ENCODE measurements around the gene TBC1D10A.

DNA sequence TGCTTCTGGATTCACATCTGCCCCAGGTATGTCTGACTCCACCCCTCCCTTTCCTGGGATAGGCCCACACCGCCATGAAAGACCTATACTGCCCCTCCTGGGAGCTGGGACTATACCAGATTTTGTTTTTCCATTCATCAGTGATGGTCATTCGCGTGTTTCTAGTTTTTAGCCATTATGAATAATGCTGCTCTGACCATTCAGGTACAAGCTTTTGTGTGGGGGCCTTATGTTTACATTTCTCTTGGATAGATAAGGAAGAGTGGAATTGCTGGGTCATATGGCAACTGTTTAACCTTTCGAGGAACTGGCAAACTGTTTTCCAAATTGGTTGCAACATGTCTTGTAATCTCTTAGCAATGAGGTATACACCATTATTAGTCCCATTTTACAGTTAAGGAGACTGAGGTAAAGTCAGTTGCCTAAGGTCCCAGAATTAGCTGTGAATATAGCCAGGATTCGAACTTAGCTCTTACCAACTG, 1.2 kb upstream of the TBC1D10A start:
- TF ChIP-seq, protein P1, sequence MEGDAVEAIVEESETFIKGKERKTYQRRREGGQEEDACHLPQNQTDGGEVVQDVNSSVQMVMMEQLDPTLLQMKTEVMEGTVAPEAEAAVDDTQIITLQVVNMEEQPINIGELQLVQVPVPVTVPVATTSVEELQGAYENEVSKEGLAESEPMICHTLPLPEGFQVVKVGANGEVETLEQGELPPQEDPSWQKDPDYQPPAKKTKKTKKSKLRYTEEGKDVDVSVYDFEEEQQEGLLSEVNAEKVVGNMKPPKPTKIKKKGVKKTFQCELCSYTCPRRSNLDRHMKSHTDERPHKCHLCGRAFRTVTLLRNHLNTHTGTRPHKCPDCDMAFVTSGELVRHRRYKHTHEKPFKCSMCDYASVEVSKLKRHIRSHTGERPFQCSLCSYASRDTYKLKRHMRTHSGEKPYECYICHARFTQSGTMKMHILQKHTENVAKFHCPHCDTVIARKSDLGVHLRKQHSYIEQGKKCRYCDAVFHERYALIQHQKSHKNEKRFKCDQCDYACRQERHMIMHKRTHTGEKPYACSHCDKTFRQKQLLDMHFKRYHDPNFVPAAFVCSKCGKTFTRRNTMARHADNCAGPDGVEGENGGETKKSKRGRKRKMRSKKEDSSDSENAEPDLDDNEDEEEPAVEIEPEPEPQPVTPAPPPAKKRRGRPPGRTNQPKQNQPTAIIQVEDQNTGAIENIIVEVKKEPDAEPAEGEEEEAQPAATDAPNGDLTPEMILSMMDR (IDR thresholded peaks at IDR 0.05) = no peak
- TF ChIP-seq POLR2A (IDR thresholded peaks at IDR 0.05) = no peak
